Neural cell (in vitro differentiated cells): ENCODE results near the gene BPI. TPM values are rescaled to one million over a fixed set of nuclear protein-coding genes. Genes with fewer than 3 reads are reported as not detected.

Source experiments
- H2AFZ ChIP-seq: fragments of 200-600, 300-800 bp; sonication (generic), shearing (Covaris generic); 2 replicates; pipeline ENCODE4 v1.6.0; 2014; ENCODE audit warnings: low read depth, mild to moderate bottlenecking, antibody characterized with exemption, low read length, moderate library complexity
- H3F3A ChIP-seq: fragments of 200-600 bp; shearing (Covaris generic); 2 replicates; pipeline ENCODE4 v1.6.1; 2016; ENCODE audit warnings: mild to moderate bottlenecking, moderate library complexity, mixed read lengths, antibody characterized with exemption, low read length; ENCODE audit not compliant: insufficient read depth, poor library complexity, severe bottlenecking
- H3K27ac ChIP-seq: fragments of 200-600, 300-800 bp; sonication (generic), shearing (Covaris generic); 2 replicates; pipeline ENCODE4 v1.5.1; 2014; ENCODE audit warnings: mild to moderate bottlenecking, low read length, moderate library complexity
- H3K27me3 ChIP-seq: fragments of 300-800, 200-600 bp; sonication (generic), shearing (Covaris generic); 2 replicates; pipeline ENCODE4 v1.6.0; 2014; ENCODE audit warnings: mild to moderate bottlenecking, low read depth, low read length, moderate library complexity; ENCODE audit not compliant: insufficient read depth
- H3K36me3 ChIP-seq: fragments of 300-800, 200-600 bp; sonication (generic), shearing (Covaris generic); 2 replicates; pipeline ENCODE4 v1.5.1; 2014; ENCODE audit warnings: mild to moderate bottlenecking, antibody characterized with exemption, low read length, moderate library complexity; ENCODE audit not compliant: insufficient read depth
- H3K4me2 ChIP-seq: fragments of 300-800, 200-600 bp; sonication (generic), shearing (Covaris generic); 2 replicates; pipeline ENCODE4 v1.6.0; 2014; ENCODE audit warnings: mild to moderate bottlenecking, low read length
- H3K4me3 ChIP-seq: fragments of 300-800, 200-600 bp; sonication (generic), shearing (Covaris generic); 2 replicates; pipeline ENCODE4 v1.5.1; 2014; ENCODE audit warnings: mild to moderate bottlenecking, low read length, moderate library complexity
- H3K79me2 ChIP-seq: fragments of 200-600 bp; shearing (Covaris generic); replicated peaks from 2 replicates; pipeline ENCODE4 v1.6.0; 2014; ENCODE audit warnings: mild to moderate bottlenecking, low read length, moderate library complexity; ENCODE audit not compliant: insufficient read depth
- H3K9ac ChIP-seq: fragments of 300-800, 200-600 bp; sonication (generic), shearing (Covaris generic); 2 replicates; pipeline ENCODE4 v1.6.1; 2016; ENCODE audit warnings: mild to moderate bottlenecking, low read length, mixed read lengths
- H3K9me2 ChIP-seq: fragments of 200-600 bp; shearing (Covaris generic); 2 replicates; pipeline ENCODE4 v1.6.1; 2016; ENCODE audit warnings: mild to moderate bottlenecking, low read length, mixed read lengths; ENCODE audit not compliant: insufficient read depth
- H3K9me3 ChIP-seq: fragments of 200-600, 300-800 bp; sonication (generic), shearing (Covaris generic); 2 replicates; pipeline ENCODE4 v1.6.1; 2016; ENCODE audit warnings: mild to moderate bottlenecking, mixed run types, low read length, moderate library complexity, mixed read lengths
- H4K20me1 ChIP-seq: fragments of 200-600 bp; shearing (Covaris generic); 2 replicates; pipeline ENCODE4 v1.6.1; 2016; ENCODE audit warnings: mild to moderate bottlenecking, mixed run types; ENCODE audit not compliant: insufficient read depth
- CTCF ChIP-seq: fragments of 450-650 bp; IDR thresholded peaks from 2 replicates; pipeline ENCODE4 v1.5.1; 2014; ENCODE audit warnings: antibody characterized with exemption, mild to moderate bottlenecking, moderate library complexity; ENCODE audit not compliant: poor library complexity, severe bottlenecking
- EP300 ChIP-seq: fragments of 450-650 bp; conservative IDR thresholded peaks from 2 replicates; pipeline ENCODE4 v1.6.1; 2014; ENCODE audit warnings: antibody characterized with exemption, mild to moderate bottlenecking, moderate library complexity; ENCODE audit not compliant: poor library complexity, severe bottlenecking
- EZH2 ChIP-seq: fragments of 200-600, 300-800 bp; shearing (Covaris generic), sonication (generic); IDR thresholded peaks from 2 replicates; pipeline ENCODE4 v1.6.1; 2014; ENCODE audit warnings: antibody characterized with exemption, low read length, borderline replicate concordance, mild to moderate bottlenecking; ENCODE audit not compliant: insufficient read depth, poor library complexity, severe bottlenecking
- MXI1 ChIP-seq: fragments of 450-650 bp; conservative IDR thresholded peaks from 2 replicates; pipeline ENCODE4 v1.6.1; 2014; ENCODE audit warnings: antibody characterized with exemption, mild to moderate bottlenecking; ENCODE audit not compliant: poor library complexity, severe bottlenecking
- POLR2AphosphoS5 ChIP-seq: IDR thresholded peaks from 2 replicates; pipeline ENCODE4 v1.6.1; 2012
- RAD21 ChIP-seq: fragments of 450-650 bp; conservative IDR thresholded peaks from 2 replicates; pipeline ENCODE4 v1.6.1; 2014; ENCODE audit warnings: antibody characterized with exemption, mild to moderate bottlenecking, moderate library complexity
- REST ChIP-seq: IDR thresholded peaks from 2 replicates; pipeline ENCODE4 v1.6.1; 2012; ENCODE audit warnings: borderline replicate concordance
- SMC3 ChIP-seq: fragments of 450-650 bp; conservative IDR thresholded peaks from 2 replicates; pipeline ENCODE4 v1.6.1; 2014; ENCODE audit warnings: antibody characterized with exemption, mild to moderate bottlenecking, moderate library complexity; ENCODE audit not compliant: poor library complexity
- TAF1 ChIP-seq: IDR thresholded peaks from 2 replicates; pipeline ENCODE4 v1.6.1; 2012; ENCODE audit warnings: low read depth
- polyA plus RNA-seq: library from polyadenylated mRNA; depleted of rRNA; stranded (reverse); fragments of >200 nt; gene quantifications from 2 replicates; pipeline ENCODE4 v1.2.3, GENCODE V29; 2014

Gene BPI
- polyA plus RNA-seq, 1 donor from 2014 or later, result not detected

- Histone ChIP-seq H3K4me2 (no peak overlapping the region), H2AFZ (no peak overlapping the region), H3K27ac (no peak overlapping the region), H3F3A (no peaks in the 10 kb centered on the region), H3K9ac (no peak overlapping the region), H4K20me1 (no peaks in the 10 kb centered on the region), H3K4me3 (no peak overlapping the region), H3K9me3 (no peaks in the 10 kb centered on the region), H3K27me3 (peaks cover 5% of the 10 kb centered on the region), H3K36me3 (no peaks in the 10 kb centered on the region), H3K79me2 (no peaks in the 10 kb centered on the region), H3K9me2 (no peaks in the 10 kb centered on the region)
- TF ChIP-seq CTCF (no peak), RAD21 (no peak), TAF1 (no peak), REST (no peak), EP300 (no peak)
Observed at GRCh38 chr20:38258545-38259215, 45.3 kb upstream of the BPI start.

- no peak for TF ChIP-seq CTCF
- TF ChIP-seq SMC3, result no peak
- TF ChIP-seq MXI1, result no peak
- no peak for TF ChIP-seq EZH2
- no peak for TF ChIP-seq REST
- no peak for TF ChIP-seq POLR2AphosphoS5
- no peak for TF ChIP-seq TAF1
- no peak for TF ChIP-seq RAD21
- no peak for TF ChIP-seq EP300
- H3K4me3 ChIP-seq, result no peak overlapping the region
- H3K27ac ChIP-seq, result no peak overlapping the region
- no peak overlapping the region for H2AFZ ChIP-seq
- no peaks in the 10 kb centered on the region for H3K9me3 ChIP-seq
- H3K9ac ChIP-seq, result no peak overlapping the region
- no peaks in the 10 kb centered on the region for H3K36me3 ChIP-seq
- H3K79me2 ChIP-seq, result no peaks in the 10 kb centered on the region
- H3K27me3 ChIP-seq, result peaks cover 5% of the 10 kb centered on the region
- H3F3A ChIP-seq, result no peaks in the 10 kb centered on the region
- H3K9me2 ChIP-seq, result no peaks in the 10 kb centered on the region
- no peak overlapping the region for H3K4me2 ChIP-seq
- no peaks in the 10 kb centered on the region for H4K20me1 ChIP-seq
Observed at GRCh38 chr20:38260025-38260377, 44.0 kb upstream of the BPI start.
